NB4 (cell line): ENCODE results near the gene TARBP1.

ENCODE experiments used
- DNase-seq: peaks from one replicate; pipeline ENCODE4 v3.0.0; 2010; ENCODE audit warnings: low read depth
- H3K4me3 ChIP-seq: one replicate; pipeline ENCODE4 v1.5.1; 2011; ENCODE audit warnings: mild to moderate bottlenecking, low read depth, low read length, moderate library complexity
- MAX ChIP-seq: IDR thresholded peaks from 2 replicates; pipeline ENCODE4 v1.6.1; 2011; ENCODE audit warnings: low read depth, low read length
- MYC ChIP-seq: IDR thresholded peaks from 2 replicates; pipeline ENCODE4 v1.6.1; 2011; ENCODE audit warnings: low read depth, low read length
- POLR2A ChIP-seq: IDR thresholded peaks from 2 replicates; pipeline ENCODE4 v1.6.1; 2011; ENCODE audit warnings: mild to moderate bottlenecking; ENCODE audit not compliant: insufficient read length; ENCODE audit errors: extremely low read depth
- TF ChIP-seq, protein P1 (sequence below): IDR thresholded peaks from one replicate; pipeline ENCODE4 v1.5.1; 2012; ENCODE audit warnings: low read depth, low read length

TARBP1 gene

GRCh38 chr1:234431255-234431654, 47.7 kb downstream of the TARBP1 start:
- H3K4me3 ChIP-seq: no peak overlapping the region
- no peak for TF ChIP-seq POLR2A
- TF ChIP-seq MAX: no peak
- no peak for TF ChIP-seq MYC
- TF ChIP-seq, protein P1, sequence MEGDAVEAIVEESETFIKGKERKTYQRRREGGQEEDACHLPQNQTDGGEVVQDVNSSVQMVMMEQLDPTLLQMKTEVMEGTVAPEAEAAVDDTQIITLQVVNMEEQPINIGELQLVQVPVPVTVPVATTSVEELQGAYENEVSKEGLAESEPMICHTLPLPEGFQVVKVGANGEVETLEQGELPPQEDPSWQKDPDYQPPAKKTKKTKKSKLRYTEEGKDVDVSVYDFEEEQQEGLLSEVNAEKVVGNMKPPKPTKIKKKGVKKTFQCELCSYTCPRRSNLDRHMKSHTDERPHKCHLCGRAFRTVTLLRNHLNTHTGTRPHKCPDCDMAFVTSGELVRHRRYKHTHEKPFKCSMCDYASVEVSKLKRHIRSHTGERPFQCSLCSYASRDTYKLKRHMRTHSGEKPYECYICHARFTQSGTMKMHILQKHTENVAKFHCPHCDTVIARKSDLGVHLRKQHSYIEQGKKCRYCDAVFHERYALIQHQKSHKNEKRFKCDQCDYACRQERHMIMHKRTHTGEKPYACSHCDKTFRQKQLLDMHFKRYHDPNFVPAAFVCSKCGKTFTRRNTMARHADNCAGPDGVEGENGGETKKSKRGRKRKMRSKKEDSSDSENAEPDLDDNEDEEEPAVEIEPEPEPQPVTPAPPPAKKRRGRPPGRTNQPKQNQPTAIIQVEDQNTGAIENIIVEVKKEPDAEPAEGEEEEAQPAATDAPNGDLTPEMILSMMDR: no peak
- DNase-seq: no peak

- DNase-seq: no peak
- TF ChIP-seq MAX: no peak
- no peak for TF ChIP-seq POLR2A
- TF ChIP-seq, protein P1: no peak
- TF ChIP-seq MYC: no peak
- H3K4me3 ChIP-seq: no peak overlapping the region
Measured at GRCh38 chr1:234430691-234431090, 48.3 kb downstream of the TARBP1 start.

GRCh38 chr1:234429434-234429806, 49.6 kb downstream of the TARBP1 start:
- no peak for DNase-seq
- TF ChIP-seq, protein P1: no peak
- TF ChIP-seq POLR2A: no peak
- no peak for TF ChIP-seq MYC
- TF ChIP-seq MAX: no peak

GRCh38 chr1:234427950-234428646, 50.9 kb downstream of the TARBP1 start:
- TF ChIP-seq, protein P1: no peak
- no peak for TF ChIP-seq MAX
- TF ChIP-seq MYC: no peak
- TF ChIP-seq POLR2A: no peak
- DNase-seq: no peak
- H3K4me3 ChIP-seq: no peak overlapping the region

More at GRCh38 chr1:234429434-234429806, 49.6 kb downstream of the TARBP1 start:
- no peak overlapping the region for H3K4me3 ChIP-seq

DNA sequence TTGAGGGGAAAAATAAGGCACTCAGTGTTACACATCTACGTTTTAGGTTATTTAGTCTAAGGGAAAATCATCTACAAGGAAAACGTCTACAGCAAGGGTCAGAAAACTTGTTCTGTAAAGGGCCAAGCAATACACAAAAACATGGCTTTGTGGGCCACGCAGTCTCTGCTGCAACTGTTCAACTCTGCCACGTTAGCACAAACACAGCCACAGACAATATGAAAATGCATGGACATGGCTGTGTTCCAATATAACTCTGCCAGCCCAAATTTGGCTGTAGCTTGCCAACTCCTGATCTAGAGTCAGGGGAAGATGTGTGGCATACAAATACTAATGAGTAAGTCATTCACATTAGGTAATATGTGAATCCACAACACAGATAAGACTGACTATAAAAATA, 65.0 kb downstream of the TARBP1 start:
- no peak for DNase-seq
- TF ChIP-seq MAX (no peak), MYC (no peak), POLR2A (no peak)
- TF ChIP-seq, protein P1: no peak
- H3K4me3 ChIP-seq: no peak overlapping the region
